Measurements from ENCODE around the gene TOX2. TPM values are rescaled to one million over a fixed set of nuclear protein-coding genes. Genes with fewer than 3 reads are reported as not detected.

TOX2 gene
- total and polyA plus RNA-seq, 2 of the 8 experiments (the other 6 are each of a cell fraction or from before 2014, with no cell fraction given) = 1.8 to 3.4 TPM

DNA sequence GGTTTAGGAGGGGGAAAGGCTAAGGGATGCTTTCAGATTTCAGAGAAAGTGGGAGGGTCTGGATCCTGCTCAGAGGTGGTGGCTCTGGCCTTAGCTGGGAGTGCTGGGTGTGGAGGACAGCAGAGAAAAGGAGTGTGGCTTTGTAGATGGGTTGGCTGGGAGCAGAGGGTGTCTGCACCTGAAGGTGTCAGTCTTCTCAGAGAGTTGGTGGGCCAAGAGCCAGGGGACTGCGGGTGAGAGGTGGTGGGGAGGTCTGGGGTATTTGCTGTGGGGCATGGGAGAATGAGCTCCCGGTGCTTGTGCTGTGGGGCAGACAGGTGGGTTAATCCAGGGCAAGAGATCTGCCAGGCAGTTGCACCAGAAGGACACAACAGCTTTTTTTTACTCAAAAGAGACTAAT, 67.4 kb downstream of the TOX2 start:
- Histone ChIP-seq H3K27ac (ENCODE audit: low read depth, low read length) (no peak overlapping the region), H2BK120ac (replicated peaks; ENCODE audit: low read depth, low read length) (no peak overlapping the region), H3K9ac (replicated peaks in 1 of 4; ENCODE audit: extremely low read depth in 1 of 4, low read depth in 3 of 4, low read length in 3 of 4) (no peak overlapping the region), H4K5ac (ENCODE audit: insufficient read length, low read depth, low read length) (no peak overlapping the region), H3K79me1 (ENCODE audit: low read depth, low read length) (no peaks in the 10 kb centered on the region), H3K18ac (ENCODE audit: extremely low read depth, low read length) (no peak overlapping the region), H3K36me3 (ENCODE audit: control insufficient read depth in 2 of 4, insufficient read depth in 4 of 4, low read length in 3 of 4) (no peaks in the 10 kb centered on the region), H2BK15ac (ENCODE audit: low read length) (no peak overlapping the region), H2AFZ (ENCODE audit: low read length) (no peak overlapping the region), H3K79me2 (ENCODE audit: control insufficient read depth in 1 of 2, insufficient read depth in 2 of 2, low read length in 2 of 2) (no peaks in the 10 kb centered on the region), H2BK5ac (ENCODE audit: low read depth, low read length) (no peak overlapping the region), H4K20me1 (replicated peaks in 1 of 2; ENCODE audit: control insufficient read depth in 1 of 2, insufficient read depth in 2 of 2, low read length in 2 of 2) (no peaks in the 10 kb centered on the region), H2BK20ac (ENCODE audit: low read length) (no peak overlapping the region), H2BK12ac (ENCODE audit: low read depth, low read length) (no peak overlapping the region), H3K4me1 (replicated peaks in 1 of 4; ENCODE audit: control insufficient read depth in 3 of 4, insufficient read depth in 4 of 4, low read length in 3 of 4) (no peaks in the 10 kb centered on the region), H3K9me3 (ENCODE audit: insufficient read depth in 2 of 2, low read depth in 1 of 2, low read length in 1 of 2) (no peaks in the 10 kb centered on the region), H4K8ac (ENCODE audit: extremely low read depth, insufficient read depth, low read length) (no peak overlapping the region), H3K27me3 (replicated peaks in 1 of 4; ENCODE audit: control insufficient read depth in 3 of 4, extremely low read depth in 1 of 4, insufficient read depth in 3 of 4, low read length in 3 of 4) (no peaks in the 10 kb centered on the region), H4K91ac (replicated peaks; ENCODE audit: insufficient read length, low read length) (no peak overlapping the region), H3K23me2 (ENCODE audit: low read depth, low read length) (no peaks in the 10 kb centered on the region), H3K56ac (replicated peaks; ENCODE audit: insufficient read length, low read depth, low read length) (no peak overlapping the region), H3K4me2 (ENCODE audit: insufficient read depth in 1 of 2, low read depth in 2 of 2, low read length in 2 of 2) (no peak overlapping the region), H3K4ac (replicated peaks; ENCODE audit: insufficient read length, low read depth, low read length) (no peak overlapping the region), H3K4me3 (ENCODE audit: extremely low read depth in 1 of 4, insufficient read depth in 2 of 4, low read depth in 3 of 4, low read length in 4 of 4) (no peak overlapping the region), H3K14ac (ENCODE audit: insufficient read length) (no peak overlapping the region), H2AK5ac (ENCODE audit: low read depth, low read length) (no peak overlapping the region), H3K23ac (ENCODE audit: insufficient read length) (no peak overlapping the region)
- WGBS, 2 experiments (ENCODE audit: extremely low coverage in 1 of 2, insufficient coverage in 1 of 2, insufficient read length in 1 of 2, insufficient replicate concordance in 2 of 2, low coverage in 1 of 2, low lambda C conversion rate in 2 of 2, missing lambda C conversion rate in 1 of 2) = 89% methylated on average over 2 of the region's 2 CpGs; no CpG with 5 or more reads in 1 of the 2 experiments
- ChIA-PET POLR2A (ENCODE audit: partially characterized antibody) (no interaction called here), CTCF (ENCODE audit: partially characterized antibody) (interaction anchor here (0.6 to 5.1 kb wide), 12 partner anchors 10 to 216 kb away, joined by 3 to 32 read pairs (median 4); no protein-coding TSS in a partner anchor)
- FAIRE-seq (no peak), DNase-seq (ENCODE audit: low read depth in 1 of 2, low spot score in 2 of 2) (no peak)
- TF ChIP-seq CEBPB (IDR thresholded peaks at IDR 0.05; ENCODE audit: low read depth, low read length) = no peak
- TF ChIP-seq TAF1 (IDR thresholded peaks at IDR 0.05; ENCODE audit: low read depth, low read length) = no peak
- TF ChIP-seq CBX5 (IDR thresholded peaks at IDR 0.05; ENCODE audit: low read depth, low read length) = no peak
- TF ChIP-seq, protein P1, sequence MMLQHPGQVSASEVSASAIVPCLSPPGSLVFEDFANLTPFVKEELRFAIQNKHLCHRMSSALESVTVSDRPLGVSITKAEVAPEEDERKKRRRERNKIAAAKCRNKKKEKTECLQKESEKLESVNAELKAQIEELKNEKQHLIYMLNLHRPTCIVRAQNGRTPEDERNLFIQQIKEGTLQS (IDR thresholded peaks at IDR 0.05; ENCODE audit: insufficient read depth, low read depth, low read length) = no peak
- no peak for TF ChIP-seq GABPA (IDR thresholded peaks at IDR 0.05; ENCODE audit: borderline replicate concordance, insufficient read depth, low read length)
- TF ChIP-seq NANOG (IDR thresholded peaks at IDR 0.05; ENCODE audit: insufficient read depth, low read depth, low read length, poor library complexity, severe bottlenecking) = no peak
- no peak for TF ChIP-seq FOSL1 (IDR thresholded peaks at IDR 0.05; ENCODE audit: insufficient read depth, low read depth, low read length)
- TF ChIP-seq BCL11A (IDR thresholded peaks at IDR 0.05; ENCODE audit: low read depth in 2 of 2, low read length in 2 of 2) = no peak
- TF ChIP-seq, protein P2, sequence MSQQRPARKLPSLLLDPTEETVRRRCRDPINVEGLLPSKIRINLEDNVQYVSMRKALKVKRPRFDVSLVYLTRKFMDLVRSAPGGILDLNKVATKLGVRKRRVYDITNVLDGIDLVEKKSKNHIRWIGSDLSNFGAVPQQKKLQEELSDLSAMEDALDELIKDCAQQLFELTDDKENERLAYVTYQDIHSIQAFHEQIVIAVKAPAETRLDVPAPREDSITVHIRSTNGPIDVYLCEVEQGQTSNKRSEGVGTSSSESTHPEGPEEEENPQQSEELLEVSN (IDR thresholded peaks at IDR 0.05) = no peak
- no peak for TF ChIP-seq SP1 (IDR thresholded peaks at IDR 0.05; ENCODE audit: low read depth, low read length)
- TF ChIP-seq RXRA (IDR thresholded peaks at IDR 0.05; ENCODE audit: insufficient read depth, low read depth, low read length) = no peak
- TF ChIP-seq, protein P3, sequence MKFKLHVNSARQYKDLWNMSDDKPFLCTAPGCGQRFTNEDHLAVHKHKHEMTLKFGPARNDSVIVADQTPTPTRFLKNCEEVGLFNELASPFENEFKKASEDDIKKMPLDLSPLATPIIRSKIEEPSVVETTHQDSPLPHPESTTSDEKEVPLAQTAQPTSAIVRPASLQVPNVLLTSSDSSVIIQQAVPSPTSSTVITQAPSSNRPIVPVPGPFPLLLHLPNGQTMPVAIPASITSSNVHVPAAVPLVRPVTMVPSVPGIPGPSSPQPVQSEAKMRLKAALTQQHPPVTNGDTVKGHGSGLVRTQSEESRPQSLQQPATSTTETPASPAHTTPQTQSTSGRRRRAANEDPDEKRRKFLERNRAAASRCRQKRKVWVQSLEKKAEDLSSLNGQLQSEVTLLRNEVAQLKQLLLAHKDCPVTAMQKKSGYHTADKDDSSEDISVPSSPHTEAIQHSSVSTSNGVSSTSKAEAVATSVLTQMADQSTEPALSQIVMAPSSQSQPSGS (IDR thresholded peaks at IDR 0.05; ENCODE audit: low read length) = no peak

Data from H1 (cell line).